ENCODE measurements around the gene TEKT1.

Gene TEKT1

GRCh38 chr17:6797718-6798351, 33.7 kb downstream of the TEKT1 start:
- Histone ChIP-seq H3K27ac (ENCODE audit: low read depth, low read length) (no peak overlapping the region), H4K20me1 (ENCODE audit: control insufficient read depth, insufficient read depth, low read depth, low read length) (no peaks in the 10 kb centered on the region), H3K27me3 (ENCODE audit: control insufficient read depth, low read length) (no peaks in the 10 kb centered on the region), H3K9me2 (replicated peaks; ENCODE audit: control insufficient read depth, low read length) (no peaks in the 10 kb centered on the region), H3K36me3 (ENCODE audit: control insufficient read depth, low read length) (no peaks in the 10 kb centered on the region), H3K4me2 (ENCODE audit: low read length) (no peak overlapping the region), H3F3A (ENCODE audit: control insufficient read depth, insufficient read depth) (no peaks in the 10 kb centered on the region), H3K4me3 (ENCODE audit: low read length) (no peak overlapping the region), H3K79me2 (ENCODE audit: control insufficient read depth, low read length) (no peaks in the 10 kb centered on the region), H3K4me1 (ENCODE audit: control insufficient read depth, low read length) (no peaks in the 10 kb centered on the region), H3K9me3 (ENCODE audit: control insufficient read depth, insufficient read depth, low read length) (no peaks in the 10 kb centered on the region)
- no peak for TF ChIP-seq EZH2phosphoT487 (IDR thresholded peaks at IDR 0.05; ENCODE audit: borderline replicate concordance, low read length)

- Histone ChIP-seq H4K20me1 (ENCODE audit: control insufficient read depth, insufficient read depth, low read depth, low read length) (no peaks in the 10 kb centered on the region), H3K36me3 (ENCODE audit: control insufficient read depth, low read length) (no peaks in the 10 kb centered on the region), H3K4me1 (ENCODE audit: control insufficient read depth, low read length) (no peaks in the 10 kb centered on the region), H3K79me2 (ENCODE audit: control insufficient read depth, low read length) (no peaks in the 10 kb centered on the region), H3K27me3 (ENCODE audit: control insufficient read depth, low read length) (peaks cover 4% of the 10 kb centered on the region; the same call in 1 of the 2 replicates), H3K4me2 (ENCODE audit: low read length) (no peak overlapping the region), H3K9me3 (ENCODE audit: control insufficient read depth, insufficient read depth, low read length) (no peaks in the 10 kb centered on the region), H3F3A (ENCODE audit: control insufficient read depth, insufficient read depth) (no peaks in the 10 kb centered on the region), H3K4me3 (ENCODE audit: low read length) (no peak overlapping the region), H3K9me2 (replicated peaks; ENCODE audit: control insufficient read depth, low read length) (no peaks in the 10 kb centered on the region), H3K27ac (ENCODE audit: low read depth, low read length) (no peak overlapping the region)
- TF ChIP-seq EZH2phosphoT487 (IDR thresholded peaks at IDR 0.05; ENCODE audit: borderline replicate concordance, low read length) (no peak), CTCF (IDR thresholded peaks at IDR 0.05; ENCODE audit: low read depth, low read length, poor library complexity, severe bottlenecking) (no peak)
Measured at GRCh38 chr17:6796887-6797490, 34.5 kb downstream of the TEKT1 start.

GRCh38 chr17:6796017-6796886, 35.3 kb downstream of the TEKT1 start:
- Histone ChIP-seq H3F3A (ENCODE audit: control insufficient read depth, insufficient read depth) (no peaks in the 10 kb centered on the region), H3K79me2 (ENCODE audit: control insufficient read depth, low read length) (no peaks in the 10 kb centered on the region), H3K9me3 (ENCODE audit: control insufficient read depth, insufficient read depth, low read length) (no peaks in the 10 kb centered on the region), H3K27me3 (ENCODE audit: control insufficient read depth, low read length) (peaks cover 8% of the 10 kb centered on the region; the same call in 1 of the 2 replicates), H3K4me2 (ENCODE audit: low read length) (no peak overlapping the region), H3K4me3 (ENCODE audit: low read length) (no peak overlapping the region), H3K36me3 (ENCODE audit: control insufficient read depth, low read length) (no peaks in the 10 kb centered on the region), H3K4me1 (ENCODE audit: control insufficient read depth, low read length) (no peaks in the 10 kb centered on the region), H3K27ac (ENCODE audit: low read depth, low read length) (no peak overlapping the region), H4K20me1 (ENCODE audit: control insufficient read depth, insufficient read depth, low read depth, low read length) (no peaks in the 10 kb centered on the region), H3K9me2 (replicated peaks; ENCODE audit: control insufficient read depth, low read length) (no peaks in the 10 kb centered on the region)
- no peak for TF ChIP-seq CTCF (IDR thresholded peaks at IDR 0.05; ENCODE audit: low read depth, low read length, poor library complexity, severe bottlenecking)
- TF ChIP-seq EZH2phosphoT487 (IDR thresholded peaks at IDR 0.05; ENCODE audit: borderline replicate concordance, low read length), result no peak
